GM21423 (cell line): ENCODE results near the gene GABRA5.
"Not testable (repeated sequence)": the region's sequence is repeated elsewhere in the genome, so short reads cannot be mapped to it uniquely, and the experiment has no call there.

Experiments
- ATAC-seq: cut with Tn5 transposase; IDR thresholded peaks from one replicate; pipeline ENCODE4 v1.9.1; 2021; ENCODE audit warnings: mild to moderate bottlenecking, moderate library complexity; ENCODE audit not compliant: unreplicated experiment

GABRA5 gene

GRCh38 chr15:26866298-26867199 is at the start of gene GABRA5:
Gene GABRA5, plus strand, starts transcription at chr15:26867062. Its CDS starts 2,187 bp downstream, at chr15:26869249.
- no peak for ATAC-seq

GRCh38 chr15:26831191-26831590 is 35.7 kb upstream of the GABRA5 start:
- ATAC-seq = not testable (repeated sequence)

DNA sequence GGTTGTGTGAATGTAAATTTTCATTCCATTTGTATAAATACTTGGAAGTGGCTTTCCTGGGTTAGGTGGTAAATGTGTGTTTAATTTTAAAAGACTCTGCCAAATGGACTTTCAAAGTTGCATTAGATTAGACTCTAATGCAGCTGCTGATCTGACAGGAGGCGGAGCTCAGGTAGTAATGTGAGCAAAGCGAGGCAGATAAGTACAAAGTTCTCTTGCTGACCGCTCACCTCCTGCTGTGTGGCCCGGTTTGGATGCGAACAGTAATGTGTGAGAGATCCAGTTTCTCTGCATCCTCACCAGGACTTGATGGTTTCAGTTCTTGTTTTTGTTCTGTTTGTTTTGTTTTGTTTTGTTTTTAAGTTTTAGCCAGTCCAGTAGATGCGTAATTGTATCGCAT is 34.9 kb upstream of the GABRA5 start:
- ATAC-seq = no peak

- ATAC-seq = no peak
Observed at GRCh38 chr15:26838742-26839460, 28.0 kb upstream of the GABRA5 start.

DNA sequence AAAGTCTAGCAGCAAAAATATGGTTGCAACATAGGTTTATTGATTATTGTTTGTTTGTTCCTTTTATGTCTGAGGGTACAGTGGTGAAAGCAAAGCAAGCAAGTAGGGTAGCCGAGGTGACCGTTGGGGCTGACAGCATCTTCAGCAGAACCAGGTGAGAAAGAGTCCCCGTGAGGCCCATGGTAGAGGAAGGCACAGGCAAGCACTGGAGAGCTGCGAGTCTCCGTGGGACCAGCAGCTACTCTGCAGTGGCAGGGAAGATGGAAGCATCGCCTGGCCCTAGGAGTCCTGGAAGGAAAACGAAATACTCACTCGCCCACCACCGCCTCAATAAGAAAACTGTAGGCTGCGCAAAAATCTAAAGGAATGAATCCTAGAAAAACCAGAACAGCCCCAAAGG is 25.3 kb upstream of the GABRA5 start:
- ATAC-seq = no peak

- no peak for ATAC-seq
Observed at GRCh38 chr15:26841941-26842340, 24.9 kb upstream of the GABRA5 start.

DNA sequence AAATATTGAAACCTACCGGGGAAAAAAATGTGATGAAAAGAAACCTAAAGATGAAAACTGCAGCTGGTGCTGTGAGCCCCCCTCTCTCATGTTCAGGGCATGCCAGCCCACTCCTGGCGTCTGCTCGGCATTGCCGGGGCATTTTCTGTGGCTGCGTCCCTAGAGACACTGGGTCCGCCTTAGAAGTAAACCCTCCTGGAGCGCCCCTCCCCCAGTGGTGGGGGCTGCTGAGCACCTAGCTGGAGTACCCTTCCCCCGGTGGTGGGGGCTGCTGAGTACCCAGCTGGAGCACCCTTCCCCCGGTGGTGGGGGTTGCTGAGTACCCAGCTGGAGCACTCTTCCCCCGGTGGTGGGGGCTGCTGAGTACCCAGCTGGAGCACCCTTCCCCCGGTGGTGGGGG is 24.5 kb upstream of the GABRA5 start:
- no peak for ATAC-seq

GRCh38 chr15:26844901-26845300 is 22.0 kb upstream of the GABRA5 start:
- ATAC-seq = no peak

- ATAC-seq = no peak
Observed at GRCh38 chr15:26848498-26848897, 18.4 kb upstream of the GABRA5 start.

DNA sequence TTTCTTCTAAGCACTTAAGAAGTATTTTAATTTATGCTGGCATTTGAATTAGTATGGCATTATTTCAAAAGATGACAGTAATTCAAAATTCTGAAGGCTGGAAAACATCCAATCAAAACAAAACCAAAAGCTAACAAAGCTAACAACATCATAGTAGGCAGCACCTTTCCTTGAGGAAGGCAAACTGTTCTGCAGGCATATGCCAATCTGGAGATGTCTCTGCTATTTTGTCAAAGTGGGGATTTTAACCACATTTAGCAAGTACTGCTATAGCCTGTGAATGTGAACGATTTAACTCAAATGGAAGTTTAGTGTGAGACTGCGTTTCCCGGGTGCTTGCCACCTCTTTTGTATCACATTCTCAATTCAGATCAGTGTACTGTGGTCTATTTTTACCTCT is 16.7 kb upstream of the GABRA5 start:
- no peak for ATAC-seq

DNA sequence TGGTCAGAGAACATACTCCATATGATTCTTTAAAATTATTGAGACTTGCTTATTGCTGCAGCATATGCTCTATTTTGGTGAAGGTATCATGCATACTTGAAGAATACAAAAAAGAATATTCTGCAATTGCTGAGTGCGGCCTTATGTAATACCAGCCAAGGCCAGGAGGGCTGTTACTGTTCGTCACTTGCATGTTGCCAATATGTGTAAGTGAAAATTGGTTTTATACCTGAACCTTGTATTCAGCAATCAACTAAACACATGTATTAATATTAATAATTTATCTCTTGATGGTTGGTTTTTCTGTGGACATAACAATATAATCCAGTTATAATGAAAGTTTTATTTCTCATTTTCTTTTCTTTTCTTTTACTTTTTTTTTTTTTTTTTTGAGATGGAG is 13.9 kb upstream of the GABRA5 start:
- ATAC-seq = no peak

DNA sequence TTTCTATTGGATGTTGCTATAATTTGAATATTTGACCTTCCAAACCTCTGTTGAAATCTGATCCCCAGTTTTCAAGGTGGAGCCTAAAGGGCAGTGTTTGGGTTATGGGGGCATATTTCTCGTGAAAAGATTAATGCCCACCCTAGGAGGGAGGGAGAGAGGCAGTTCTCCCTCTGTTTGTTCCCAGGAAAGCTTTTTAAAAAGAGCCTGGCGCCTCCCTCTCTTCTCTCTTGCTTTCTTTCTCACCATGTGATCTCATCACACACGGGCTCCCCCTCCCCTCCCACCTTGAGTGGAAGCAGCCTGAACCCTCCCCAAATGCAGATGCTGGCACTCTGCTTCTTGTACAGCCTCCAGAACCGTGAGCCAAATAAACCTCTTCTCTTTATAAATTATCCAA is 12.4 kb upstream of the GABRA5 start:
- ATAC-seq = no peak

DNA sequence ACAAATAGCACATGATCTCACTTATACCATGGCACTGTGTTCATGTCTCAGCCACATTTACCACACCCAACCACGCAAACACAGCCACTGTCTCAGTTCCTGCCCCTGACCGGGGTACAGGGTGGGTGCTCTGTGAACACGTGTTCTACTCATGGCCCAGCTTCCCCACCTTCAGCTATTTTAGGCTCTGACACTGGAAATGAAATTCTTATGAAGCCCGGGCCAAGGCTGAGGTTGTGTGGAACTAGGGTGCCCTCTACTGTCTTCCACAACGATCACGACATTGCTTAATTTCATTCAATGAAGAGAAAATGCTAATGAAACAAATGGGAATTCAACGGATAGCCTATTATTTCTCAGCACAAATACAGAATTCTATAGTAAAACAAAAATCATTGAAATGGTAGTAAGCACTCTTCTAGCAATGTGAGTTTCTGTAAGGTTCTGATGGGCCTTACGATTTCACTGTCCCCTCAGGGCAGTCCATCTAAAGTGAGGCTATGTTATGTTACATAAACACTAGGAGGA is 2.1 kb upstream of the GABRA5 start:
- ATAC-seq = no peak

DNA sequence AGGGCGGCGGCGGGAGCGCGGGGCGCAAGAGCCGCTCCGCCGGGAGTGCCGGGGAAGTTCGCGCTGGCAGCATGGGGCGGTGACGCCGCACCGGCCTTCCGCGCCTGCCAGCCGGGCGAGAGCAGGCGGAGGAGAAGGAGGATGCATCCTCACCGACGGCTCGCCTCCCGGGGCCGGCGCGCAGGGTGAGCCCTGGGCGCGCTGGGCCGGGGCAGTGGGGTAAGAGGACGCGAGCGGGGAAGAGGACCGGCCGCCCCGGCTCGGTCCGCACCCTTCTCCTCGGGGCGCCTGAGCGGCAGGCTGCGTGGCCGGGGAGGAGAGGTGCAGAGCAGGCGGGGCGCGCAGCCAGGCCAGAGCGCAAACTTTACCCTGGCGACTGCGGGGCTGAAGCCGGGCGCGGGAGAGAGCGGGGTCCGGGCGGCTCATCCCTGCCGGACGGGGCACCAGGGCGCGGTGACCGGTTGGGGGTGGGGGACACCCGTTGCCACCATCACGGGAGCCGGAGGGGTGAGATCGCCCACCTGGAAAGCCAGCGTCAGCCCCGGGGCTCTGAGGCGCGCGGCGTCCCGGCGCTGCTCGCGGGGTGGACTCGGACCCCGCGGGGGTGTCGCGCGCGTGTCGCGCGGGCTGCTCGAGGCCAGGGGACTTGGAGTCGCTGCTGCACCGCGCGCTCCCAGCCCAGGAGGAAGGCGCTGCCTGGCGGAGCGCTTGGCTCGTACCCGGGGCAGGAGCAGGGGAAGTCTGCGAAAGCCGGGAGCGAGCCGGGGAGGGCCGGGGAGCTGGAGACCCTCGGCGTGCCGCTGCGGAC is 542 bp downstream of the GABRA5 start:
- ATAC-seq = no peak

DNA sequence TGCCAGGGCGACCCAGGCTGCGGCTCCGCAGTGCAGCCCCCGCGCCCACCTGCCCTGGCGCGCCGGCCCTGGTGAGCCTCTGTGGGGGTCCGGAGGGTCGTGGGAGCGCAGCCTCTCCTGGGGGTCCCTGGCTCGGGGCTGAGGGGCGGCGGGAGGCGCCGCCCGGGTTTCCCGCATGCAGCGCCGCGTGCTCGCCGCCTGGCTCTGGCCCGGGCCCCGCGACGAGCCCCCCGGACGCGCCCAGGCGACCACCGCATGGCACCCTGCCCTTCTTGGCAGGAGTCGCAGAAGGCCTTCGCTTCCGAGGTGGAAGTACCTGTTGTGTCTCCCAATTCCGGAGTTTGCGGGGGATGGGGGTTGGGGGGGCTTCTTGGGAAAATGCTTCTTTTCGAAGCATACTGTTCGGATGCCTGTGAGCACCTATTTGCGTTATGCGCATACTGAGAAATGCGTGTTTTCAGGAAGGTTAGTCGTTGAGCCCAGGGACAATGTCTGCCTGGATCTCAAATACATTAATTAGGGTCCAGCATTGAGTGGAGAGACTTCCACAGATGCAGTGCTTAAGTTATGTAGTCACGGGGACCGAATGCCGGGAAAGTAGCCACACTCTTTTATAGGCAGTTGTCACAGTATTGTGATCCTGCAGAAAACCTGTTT is 1.3 kb downstream of the GABRA5 start:
- no peak for ATAC-seq

DNA sequence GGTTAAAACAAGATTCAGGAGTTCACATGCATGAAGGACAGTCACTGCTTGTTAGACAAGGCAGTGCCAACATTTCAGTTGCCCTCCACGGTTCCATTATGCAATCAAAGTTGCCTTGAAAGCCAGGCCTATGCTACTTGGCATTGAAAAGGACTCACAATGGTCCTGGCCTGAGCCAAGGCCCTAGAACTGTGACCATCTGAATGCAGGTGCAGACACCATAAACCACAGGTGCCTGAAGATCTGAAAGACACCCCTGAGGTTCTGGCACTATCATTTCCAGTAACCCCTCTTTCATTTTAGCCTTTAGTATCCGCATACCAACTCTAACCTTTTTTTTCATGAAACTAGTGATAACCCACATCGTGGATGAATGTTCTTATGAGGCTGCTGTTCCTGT is 2.8 kb downstream of the GABRA5 start:
- ATAC-seq = no peak

DNA sequence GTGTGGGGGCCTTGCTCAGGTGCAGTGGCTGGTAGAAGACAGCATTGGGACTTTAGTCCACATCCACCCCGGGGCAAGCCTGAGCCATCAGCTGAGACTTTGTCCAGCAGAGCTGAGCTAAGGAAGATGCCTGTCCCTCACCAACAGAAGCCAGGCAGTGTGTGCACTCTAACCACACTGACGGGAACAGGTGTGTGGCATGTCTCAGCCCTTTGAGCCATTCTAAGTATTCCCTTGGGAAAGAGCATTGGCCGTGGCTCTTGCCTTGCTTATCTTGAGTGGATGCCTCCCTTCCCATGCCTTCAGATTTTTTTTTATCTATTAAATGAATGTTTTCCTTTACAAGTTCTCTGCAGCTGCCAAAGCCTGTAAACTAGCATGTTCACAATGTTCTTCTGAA is 3.5 kb downstream of the GABRA5 start:
- ATAC-seq = no peak

DNA sequence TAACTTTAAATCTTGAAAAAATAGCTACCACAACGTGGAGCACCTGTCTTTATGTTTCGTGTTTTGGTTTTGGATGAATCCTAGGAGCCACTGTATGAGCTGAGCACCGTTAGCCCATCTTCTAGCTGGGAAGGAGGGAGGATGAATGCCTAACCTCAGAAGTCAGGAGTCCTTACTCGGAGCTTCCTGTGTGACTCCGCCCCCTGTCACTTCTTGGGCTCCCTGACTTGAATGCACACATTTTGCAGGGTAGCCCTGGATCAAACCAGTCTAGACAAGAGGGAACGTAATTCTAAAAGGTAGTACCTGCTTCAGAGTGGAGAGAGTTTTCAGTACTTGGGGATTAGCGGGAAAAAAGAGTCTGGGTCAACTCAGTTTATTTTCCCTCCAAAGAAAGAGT is 5.3 kb downstream of the GABRA5 start:
- no peak for ATAC-seq

DNA sequence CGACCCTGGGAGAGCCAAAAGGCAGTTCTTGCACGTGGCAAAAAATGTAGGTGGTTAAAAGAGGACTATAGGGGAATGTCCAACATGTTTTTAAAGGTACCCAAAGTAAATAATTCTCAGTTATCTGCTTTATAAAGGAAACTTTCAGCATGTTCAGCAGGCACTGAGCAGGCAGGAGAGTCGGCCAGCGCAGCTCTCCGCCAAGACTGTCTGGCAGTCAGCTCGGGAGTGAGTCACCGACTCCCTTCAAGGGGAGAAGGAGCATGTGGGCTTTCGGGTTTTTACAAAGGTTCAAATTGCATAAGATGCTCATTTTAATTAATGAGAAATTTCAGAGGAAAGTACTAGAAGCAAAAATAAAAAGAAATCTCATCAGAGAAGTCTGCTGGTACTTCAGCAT is 7.0 kb downstream of the GABRA5 start:
- ATAC-seq = no peak

- no peak for ATAC-seq
Observed at GRCh38 chr15:26874774-26875475, 8.1 kb downstream of the GABRA5 start.
